HL-60 (cell line): Measurements from ENCODE around the gene CCDC30.

Experiments
- CTCF ChIP-seq: IDR thresholded peaks from one replicate; pipeline ENCODE4 v1.5.1; 2011; ENCODE audit warnings: low read length, control low read depth, inconsistent platforms; ENCODE audit not compliant: insufficient read depth
- GABPA ChIP-seq: IDR thresholded peaks from 2 replicates; pipeline ENCODE4 v1.6.1; 2012; ENCODE audit warnings: low read depth
- POLR2AphosphoS5 ChIP-seq: IDR thresholded peaks from 2 replicates; pipeline ENCODE4 v1.6.1; 2012; ENCODE audit warnings: low read depth
- REST ChIP-seq: IDR thresholded peaks from 2 replicates; pipeline ENCODE4 v1.6.1; 2012; ENCODE audit warnings: low read depth; ENCODE audit not compliant: insufficient replicate concordance
- SPI1 ChIP-seq: IDR thresholded peaks from 2 replicates; pipeline ENCODE4 v1.6.1; 2012; ENCODE audit warnings: low read depth, mild to moderate bottlenecking, borderline replicate concordance

DNA sequence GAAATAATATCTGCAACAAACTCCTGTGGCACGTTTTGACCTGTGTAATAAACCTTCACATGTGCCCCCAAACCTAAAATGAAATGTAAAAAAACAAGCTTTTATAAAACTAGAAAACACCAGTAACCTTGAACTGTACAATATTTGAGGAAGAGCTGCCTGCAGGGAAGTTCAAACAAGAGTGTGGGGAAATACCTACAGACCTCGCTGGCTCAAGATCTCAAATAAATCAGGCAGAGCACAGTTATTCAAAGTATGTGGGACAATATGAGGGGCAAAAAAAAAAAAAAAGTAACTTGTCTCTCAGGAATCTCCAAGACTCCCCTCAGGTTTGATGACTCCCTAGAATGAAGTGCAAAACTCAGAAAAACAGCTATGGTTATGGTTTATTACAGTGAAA lies 157.2 kb downstream of the CCDC30 start:
- TF ChIP-seq CTCF (no peak), POLR2AphosphoS5 (no peak), REST (no peak), SPI1 (peak; percentile 24; the same call in 1 of the 2 replicates), GABPA (no peak)
